ENCODE data around the gene TMTC2. TPM values are rescaled to one million over a fixed set of nuclear protein-coding genes. Genes with fewer than 3 reads are reported as not detected.
A peak's percentile ranks its signal among the peaks of the same experiment; 100 is the strongest.

The TMTC2 gene
- polyA plus RNA-seq, 1 experiment = 1.6 TPM

GRCh38 chr12:83010169-83010804 is 323.6 kb downstream of the TMTC2 start:
- Histone ChIP-seq H3K4me3 (ENCODE audit: low read depth, low read length) (no peak overlapping the region), H3K27me3 (ENCODE audit: control insufficient read depth, insufficient read depth, low read length) (peaks cover 2% of the 10 kb centered on the region), H3K27ac (ENCODE audit: low read depth, low read length) (no peak overlapping the region), H3K9me3 (ENCODE audit: control insufficient read depth, insufficient read depth, low read length) (no peaks in the 10 kb centered on the region; the same call in 1 of the 2 replicates)
- no peak for TF ChIP-seq CTCF (IDR thresholded peaks at IDR 0.05; ENCODE audit: low read depth, low read length)
- DNase-seq (ENCODE audit: low read depth, low spot score) = no peak
- ChIA-PET CTCF (no interaction called here), POLR2A (no interaction called here)

GRCh38 chr12:83015390-83016217 is 328.9 kb downstream of the TMTC2 start:
- ChIA-PET CTCF (interaction anchor here (1.5 kb wide), 1 partner anchor 330 kb away, joined by 4 read pairs; no protein-coding TSS in a partner anchor), POLR2A (no interaction called here)
- DNase-seq (ENCODE audit: low read depth, low spot score) = no peak
- Histone ChIP-seq H3K9me3 (ENCODE audit: control insufficient read depth, insufficient read depth, low read length) (no peaks in the 10 kb centered on the region), H3K4me3 (ENCODE audit: low read depth, low read length) (peak overlapping the region; percentile 51), H3K27ac (ENCODE audit: low read depth, low read length) (no peak overlapping the region), H3K27me3 (ENCODE audit: control insufficient read depth, insufficient read depth, low read length) (no peaks in the 10 kb centered on the region)
- no peak for TF ChIP-seq CTCF (IDR thresholded peaks at IDR 0.05; ENCODE audit: low read depth, low read length)

- Histone ChIP-seq H3K9me3 (ENCODE audit: control insufficient read depth, insufficient read depth, low read length) (no peaks in the 10 kb centered on the region), H3K27ac (ENCODE audit: low read depth, low read length) (no peak overlapping the region), H3K4me3 (ENCODE audit: low read depth, low read length) (no peak overlapping the region; the same call in 1 of the 2 replicates), H3K27me3 (ENCODE audit: control insufficient read depth, insufficient read depth, low read length) (no peaks in the 10 kb centered on the region)
- no peak for TF ChIP-seq CTCF (IDR thresholded peaks at IDR 0.05; ENCODE audit: low read depth, low read length)
- peak; percentile 57 for DNase-seq (ENCODE audit: low read depth, low spot score)
- ChIA-PET CTCF (interaction anchor here (1.5 kb wide), 1 partner anchor 330 kb away, joined by 4 read pairs; no protein-coding TSS in a partner anchor), POLR2A (no interaction called here)
Observed at GRCh38 chr12:83016218-83016835, 329.6 kb downstream of the TMTC2 start.

- TF ChIP-seq CTCF (IDR thresholded peaks at IDR 0.05; ENCODE audit: low read depth, low read length) = no peak
- no peak for DNase-seq (ENCODE audit: low read depth, low spot score)
- Histone ChIP-seq H3K4me3 (ENCODE audit: low read depth, low read length) (no peak overlapping the region), H3K27me3 (ENCODE audit: control insufficient read depth, insufficient read depth, low read length) (no peaks in the 10 kb centered on the region), H3K9me3 (ENCODE audit: control insufficient read depth, insufficient read depth, low read length) (no peaks in the 10 kb centered on the region), H3K27ac (ENCODE audit: low read depth, low read length) (no peak overlapping the region)
- POLR2A ChIA-PET = no interaction called here
- CTCF ChIA-PET = interaction anchor here (1.5 kb wide), 1 partner anchor 331 kb away, joined by 4 read pairs; no protein-coding TSS in a partner anchor
Observed at GRCh38 chr12:83016991-83017390, 330.3 kb downstream of the TMTC2 start.
